Activated CD4-positive, alpha-beta T cell treated with anti-CD3 and anti-CD28 coated beads, Interleukin-10, Interleukin-2, amounts not matched to agents 100 ng/mL and 50 ng/mL, durations not matched to agents 16 hours and 8 hours (primary cell): ENCODE results near the gene BBC3.
"Not testable (repeated sequence)": the region's sequence is repeated elsewhere in the genome, so short reads cannot be mapped to it uniquely, and the experiment has no call there.

Experiments used
- DNase-seq: peaks from one replicate; pipeline ENCODE4 v3.0.0-alpha.2; 2020

Gene BBC3, protein sequence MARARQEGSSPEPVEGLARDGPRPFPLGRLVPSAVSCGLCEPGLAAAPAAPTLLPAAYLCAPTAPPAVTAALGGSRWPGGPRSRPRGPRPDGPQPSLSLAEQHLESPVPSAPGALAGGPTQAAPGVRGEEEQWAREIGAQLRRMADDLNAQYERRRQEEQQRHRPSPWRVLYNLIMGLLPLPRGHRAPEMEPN

DNA sequence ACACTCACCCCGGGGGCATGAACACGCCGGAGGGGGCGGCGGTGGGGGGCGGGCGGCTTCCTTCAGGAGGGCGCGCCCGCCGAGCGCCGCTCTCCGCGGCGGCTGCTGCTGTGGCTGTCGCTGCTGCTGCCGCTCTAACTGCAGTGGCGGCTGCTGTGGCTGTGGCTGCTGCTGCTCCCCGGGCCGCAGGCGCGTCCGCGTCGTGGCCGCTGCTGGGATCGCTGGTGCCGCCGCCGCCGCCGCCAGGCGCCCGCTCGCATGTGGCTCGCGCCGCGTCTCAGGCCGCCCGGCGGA is at the start of gene BBC3:
Gene BBC3, minus strand, starts transcription at position 279 of the 294 bp plus-strand sequence. CDS start 2,768 bp downstream, outside the sequence.
- no peak for DNase-seq

GRCh38 chr19:47280183-47280797 is 49.3 kb upstream of the BBC3 start:
- DNase-seq, result peak; percentile 67

DNA sequence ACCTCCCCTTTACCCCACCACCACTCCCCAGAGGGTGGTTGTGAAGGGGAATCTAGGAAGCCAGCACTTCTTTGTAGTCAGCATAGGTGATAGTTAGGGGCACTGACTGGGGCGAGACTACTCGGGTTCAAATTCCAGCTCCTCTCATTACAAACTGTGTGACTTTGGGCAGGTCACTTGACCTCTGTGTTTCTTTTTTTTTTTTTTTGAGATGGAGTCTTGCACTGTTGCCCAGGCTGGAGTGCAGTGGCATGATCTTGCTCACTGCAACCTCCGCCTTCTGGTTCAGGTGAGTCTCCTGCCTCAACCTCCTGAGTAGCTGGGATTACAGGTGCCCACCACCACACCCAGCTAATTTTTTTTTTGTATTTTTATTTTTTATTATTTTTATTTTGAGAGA is 45.5 kb upstream of the BBC3 start:
- not testable (repeated sequence) for DNase-seq

- DNase-seq, result no peak
These were observed 44.9 kb upstream of the BBC3 start for GRCh38 chr19:47275791-47276461.

GRCh38 chr19:47274891-47275761 is 44.1 kb upstream of the BBC3 start:
- no peak for DNase-seq

DNA sequence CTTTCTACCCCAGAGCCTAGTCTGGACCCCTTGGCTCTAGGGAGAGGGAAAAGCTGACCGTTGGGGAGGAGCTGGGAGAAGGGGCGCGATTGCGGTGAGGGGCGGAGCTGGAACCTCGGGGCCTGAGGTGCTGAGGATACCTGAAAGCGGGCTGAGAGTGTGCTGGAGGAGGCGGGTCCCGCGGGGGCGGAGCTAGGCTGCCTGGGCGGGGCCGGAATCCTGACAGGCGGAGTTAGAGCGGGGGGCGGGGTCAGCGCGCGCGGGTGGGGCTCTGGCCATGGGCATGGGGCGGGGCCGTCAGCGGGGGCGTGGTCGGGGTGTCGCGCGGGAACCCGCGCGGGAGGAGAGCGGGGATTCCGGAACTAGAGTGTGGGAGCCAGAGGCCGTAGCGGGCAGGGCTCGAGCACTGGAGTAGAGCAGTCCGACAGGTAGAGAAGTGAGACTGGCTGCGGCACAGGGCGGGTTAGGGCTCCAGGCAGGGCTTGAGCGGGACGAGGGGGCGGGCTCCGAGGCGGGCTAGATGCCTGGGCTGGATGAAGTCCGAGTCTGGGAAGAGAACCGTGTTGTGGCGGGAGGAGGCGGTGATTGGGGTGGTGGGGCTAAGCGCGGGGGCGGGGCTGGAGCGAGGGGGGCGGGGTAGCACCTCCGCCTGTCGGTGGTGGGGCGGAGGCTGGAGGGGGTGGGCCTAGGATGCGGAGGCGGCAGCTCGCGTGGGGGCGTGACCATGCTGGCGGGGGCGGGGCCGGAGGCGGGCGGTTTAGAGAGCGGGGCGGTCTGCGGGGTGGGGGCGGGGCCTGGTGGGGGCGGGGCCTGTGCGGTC is 43.3 kb upstream of the BBC3 start, which contains the start of gene INAFM1:
Gene INAFM1, plus strand, starts transcription at position 815 of the 820 bp plus-strand sequence. CDS start 35 bp downstream, outside the sequence.
- DNase-seq, result peak; percentile 99

GRCh38 chr19:47273313-47274070 is 42.5 kb upstream of the BBC3 start:
- DNase-seq, result peak; percentile 92

- DNase-seq, result no peak
These were observed 41.7 kb upstream of the BBC3 start for GRCh38 chr19:47272448-47273312.

- no peak for DNase-seq
These were observed 41.0 kb upstream of the BBC3 start for GRCh38 chr19:47271949-47272348.

DNA sequence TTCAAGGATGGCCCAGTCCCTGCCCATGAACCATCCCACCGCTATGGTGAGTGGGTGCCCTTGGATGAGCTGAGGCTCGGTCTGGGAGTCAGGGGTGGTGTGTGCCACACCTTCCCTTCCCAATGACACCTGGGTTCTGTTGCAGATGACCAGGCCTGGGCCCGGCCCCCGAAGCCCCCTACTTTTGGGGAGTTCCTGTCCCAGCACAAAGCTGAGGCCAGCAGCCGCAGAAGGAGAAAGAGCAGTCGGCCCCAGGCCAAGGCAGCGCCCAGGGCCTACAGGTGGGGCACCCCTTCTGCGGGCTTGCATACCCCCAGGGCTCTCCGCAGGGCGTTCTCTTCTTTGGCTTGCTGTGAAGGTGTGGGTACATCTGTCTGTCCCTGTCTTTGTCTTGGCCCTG is 39.4 kb upstream of the BBC3 start:
- DNase-seq, result no peak

DNA sequence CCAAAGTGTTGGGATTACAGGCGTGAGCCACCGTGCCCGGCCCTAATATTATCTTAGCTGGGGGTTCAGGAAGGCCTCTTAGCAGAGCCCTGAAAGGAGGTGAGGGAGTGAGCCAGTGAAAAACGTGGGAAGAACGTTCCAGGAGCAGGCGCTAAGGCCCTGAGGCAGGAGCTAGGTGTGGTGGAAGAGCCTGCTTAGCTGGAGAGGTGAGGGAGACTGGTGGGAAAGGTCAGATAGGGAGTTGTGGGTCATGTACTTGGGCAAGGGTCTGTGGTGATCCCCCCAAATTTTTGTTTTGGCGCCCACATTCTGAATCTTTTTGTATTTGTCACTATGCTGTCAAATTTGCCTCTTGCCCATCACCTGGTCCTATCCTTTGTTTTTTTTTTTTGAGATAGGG is 38.6 kb upstream of the BBC3 start:
- DNase-seq, result no peak

- DNase-seq, result no peak
These were observed 37.0 kb upstream of the BBC3 start for GRCh38 chr19:47268028-47268427.

DNA sequence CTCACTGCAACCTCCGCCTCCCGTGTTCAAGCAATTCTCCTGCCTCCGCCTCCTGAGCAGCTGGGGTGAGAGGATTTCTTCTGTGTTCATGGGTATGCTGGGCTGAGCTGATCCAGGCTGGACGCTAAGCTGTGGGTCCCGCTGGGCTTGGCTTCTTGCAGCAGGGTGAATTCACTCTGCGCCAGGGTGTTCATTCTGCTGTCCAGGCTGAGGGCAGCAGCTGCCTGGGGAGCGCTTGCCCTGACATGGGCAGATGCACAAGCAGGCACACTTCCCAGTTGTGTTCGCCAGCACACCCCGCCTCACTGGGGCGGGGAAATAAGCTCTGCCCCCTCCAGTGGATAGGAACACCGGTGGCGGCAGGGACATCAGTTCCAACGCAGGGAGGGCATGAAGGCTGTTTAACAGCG is 36.4 kb upstream of the BBC3 start:
- DNase-seq, result no peak

- no peak for DNase-seq
These were observed 35.5 kb upstream of the BBC3 start for GRCh38 chr19:47266401-47266941.

DNA sequence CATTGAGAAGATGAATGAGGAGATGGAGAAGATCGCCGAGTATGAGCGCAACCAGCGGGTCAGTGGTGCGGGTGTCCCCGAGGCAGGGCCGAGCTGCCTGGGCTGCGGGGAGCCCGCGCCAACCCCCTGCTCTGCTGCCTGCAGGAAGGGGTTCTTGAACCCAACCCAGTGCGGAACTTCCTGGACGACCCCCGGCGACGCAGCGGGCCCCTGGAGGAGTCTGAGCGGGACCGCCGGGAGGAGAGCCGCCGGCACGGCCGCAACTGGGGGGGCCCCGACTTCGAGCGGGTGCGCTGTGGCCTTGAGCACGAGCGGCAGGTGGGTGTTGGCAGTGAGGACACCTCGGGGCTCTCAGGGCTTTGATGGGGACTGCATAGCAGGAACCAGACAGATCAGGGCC is 33.6 kb upstream of the BBC3 start:
- DNase-seq, result no peak

GRCh38 chr19:47261946-47262793 is 31.2 kb upstream of the BBC3 start:
- not testable (repeated sequence) for DNase-seq

- no peak for DNase-seq
These were observed 29.5 kb upstream of the BBC3 start for GRCh38 chr19:47260476-47260875.

GRCh38 chr19:47258895-47259555 is 28.0 kb upstream of the BBC3 start:
- DNase-seq, result no peak

- DNase-seq, result no peak
These were observed 27.4 kb upstream of the BBC3 start for GRCh38 chr19:47258434-47258833.
